Right hindlimb (tissue), 1 donor: ENCODE data around the gene NTN3.

Experiments used
- DNase-seq: peaks from one replicate; pipeline ENCODE4 v3.0.0-alpha.2; 2018

The NTN3 gene

DNA sequence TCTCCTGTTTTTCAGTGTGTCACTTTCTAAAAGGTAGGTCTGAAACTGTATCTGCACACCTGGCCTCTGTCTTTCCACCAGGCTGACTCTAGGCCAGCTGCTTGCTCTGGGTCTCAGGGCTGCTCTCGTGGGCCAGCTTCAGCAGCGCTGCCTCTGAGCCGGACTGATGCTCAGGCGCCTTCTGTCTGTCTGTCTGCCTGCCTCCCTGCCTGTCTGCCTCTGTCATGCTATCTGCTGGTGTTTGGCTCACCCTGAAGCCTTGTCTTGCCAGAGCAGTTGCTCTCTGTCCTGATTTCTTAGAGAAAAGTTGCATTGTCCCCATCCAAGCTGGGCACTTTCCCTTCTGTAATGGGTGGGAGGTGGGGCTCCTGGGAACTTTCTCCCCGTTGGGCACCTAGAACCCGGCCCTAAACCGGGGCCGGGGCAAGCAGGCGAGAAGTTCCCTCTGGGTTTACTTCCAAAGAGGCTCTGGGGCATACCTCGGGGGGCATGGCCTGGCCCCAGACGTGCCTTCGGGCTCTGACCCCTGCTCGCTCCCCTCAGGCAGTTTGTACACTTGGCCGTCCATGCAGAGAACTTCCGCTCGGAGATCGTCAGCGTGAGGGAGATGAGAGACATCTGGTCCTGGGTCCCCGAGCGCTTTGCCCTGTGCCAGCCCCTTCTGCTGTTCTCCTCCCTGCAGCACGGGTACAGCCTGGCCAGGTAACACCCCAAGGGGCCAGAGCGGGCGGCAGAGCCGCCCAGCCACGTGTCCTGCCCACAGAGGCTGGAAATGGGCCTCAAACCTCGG is 26.8 kb downstream of the NTN3 start:
- DNase-seq: no peak

DNA sequence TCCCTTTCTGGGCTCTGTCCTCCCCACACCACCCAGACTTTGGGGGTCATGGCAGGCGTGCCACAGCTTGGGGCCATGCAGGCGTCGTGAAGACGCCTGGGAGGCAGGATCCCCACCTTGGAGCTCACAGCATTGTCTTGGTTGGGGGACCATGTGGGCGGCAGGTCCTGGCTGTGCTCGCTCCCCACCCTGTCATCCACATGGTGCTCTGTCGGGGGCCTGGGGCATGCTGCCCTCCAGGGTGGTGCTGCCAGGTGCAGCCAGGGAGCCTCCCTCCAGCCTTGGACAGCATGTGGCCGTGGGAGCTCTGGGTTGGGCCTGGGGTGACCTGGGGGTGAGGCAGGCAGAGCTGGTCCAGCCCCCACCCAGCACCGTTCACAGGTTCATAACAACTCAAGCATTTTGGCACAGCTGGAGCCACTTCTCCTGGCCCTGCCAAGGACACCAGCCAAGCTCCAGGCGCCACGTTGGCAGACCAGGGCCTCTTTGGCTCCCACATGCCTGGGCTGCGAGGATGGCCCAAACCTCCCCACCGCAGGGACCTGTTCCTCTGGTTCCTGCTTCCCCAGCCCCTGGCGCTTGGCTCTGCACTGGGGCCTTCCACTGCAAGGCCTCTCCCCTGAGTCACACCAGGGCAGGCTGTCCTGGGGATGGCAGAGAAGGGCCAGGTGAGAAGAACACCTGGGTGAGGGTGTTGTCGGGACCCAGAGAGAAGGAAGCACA is 27.6 kb downstream of the NTN3 start:
- DNase-seq: no peak

GRCh38 chr16:2499454-2499853 is 28.4 kb downstream of the NTN3 start:
- DNase-seq: no peak

DNA sequence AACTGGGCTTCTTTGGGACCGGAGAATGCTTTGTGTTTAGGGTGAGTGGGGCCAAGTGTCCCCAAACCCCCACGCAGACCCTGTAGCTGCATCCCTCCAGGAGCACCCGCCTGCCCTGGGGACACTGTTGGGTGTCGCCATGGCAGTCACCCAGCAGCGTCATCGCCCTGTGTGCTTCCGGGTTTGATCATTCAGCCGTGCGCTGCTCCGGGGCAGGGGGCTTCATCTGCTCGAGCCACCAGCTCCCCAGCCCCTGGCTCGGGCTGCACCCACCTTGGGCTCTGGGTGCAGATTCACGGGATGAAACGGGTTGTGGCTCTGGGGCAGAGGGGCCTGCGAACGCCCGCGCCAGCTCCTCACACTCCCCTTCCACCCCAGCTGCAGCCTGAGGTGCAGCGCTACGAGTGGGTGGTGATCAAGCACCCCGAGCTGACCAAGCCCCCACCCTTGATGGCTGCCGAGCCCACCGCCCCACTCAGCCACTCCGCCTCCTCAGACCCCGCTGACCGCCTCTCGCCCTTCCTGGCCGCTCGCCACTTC is 28.9 kb downstream of the NTN3 start:
- no peak for DNase-seq

DNA sequence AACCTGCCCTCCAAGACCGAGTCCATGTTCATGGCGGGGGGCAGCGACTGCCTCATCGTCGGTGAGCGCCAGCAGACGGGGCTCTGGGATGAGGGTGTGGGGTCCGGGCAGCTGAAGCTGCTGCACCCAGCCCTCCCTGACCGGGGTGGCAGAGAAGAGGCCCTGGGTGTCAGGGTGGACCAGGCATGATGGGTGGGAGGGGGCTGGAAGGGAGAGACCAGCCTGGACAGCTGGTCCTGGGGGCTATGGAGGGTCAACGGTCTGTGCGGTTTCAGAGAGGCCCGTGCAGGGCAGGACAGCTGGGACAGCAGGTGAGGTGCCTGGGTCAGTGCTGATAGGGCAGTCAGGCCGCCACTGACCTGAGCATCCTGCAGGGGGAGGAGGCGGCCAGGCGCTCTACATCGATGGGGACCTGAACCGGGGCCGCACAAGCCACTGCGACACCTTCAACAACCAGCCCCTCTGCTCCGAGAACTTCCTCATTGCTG is 29.4 kb downstream of the NTN3 start:
- DNase-seq: no peak

DNA sequence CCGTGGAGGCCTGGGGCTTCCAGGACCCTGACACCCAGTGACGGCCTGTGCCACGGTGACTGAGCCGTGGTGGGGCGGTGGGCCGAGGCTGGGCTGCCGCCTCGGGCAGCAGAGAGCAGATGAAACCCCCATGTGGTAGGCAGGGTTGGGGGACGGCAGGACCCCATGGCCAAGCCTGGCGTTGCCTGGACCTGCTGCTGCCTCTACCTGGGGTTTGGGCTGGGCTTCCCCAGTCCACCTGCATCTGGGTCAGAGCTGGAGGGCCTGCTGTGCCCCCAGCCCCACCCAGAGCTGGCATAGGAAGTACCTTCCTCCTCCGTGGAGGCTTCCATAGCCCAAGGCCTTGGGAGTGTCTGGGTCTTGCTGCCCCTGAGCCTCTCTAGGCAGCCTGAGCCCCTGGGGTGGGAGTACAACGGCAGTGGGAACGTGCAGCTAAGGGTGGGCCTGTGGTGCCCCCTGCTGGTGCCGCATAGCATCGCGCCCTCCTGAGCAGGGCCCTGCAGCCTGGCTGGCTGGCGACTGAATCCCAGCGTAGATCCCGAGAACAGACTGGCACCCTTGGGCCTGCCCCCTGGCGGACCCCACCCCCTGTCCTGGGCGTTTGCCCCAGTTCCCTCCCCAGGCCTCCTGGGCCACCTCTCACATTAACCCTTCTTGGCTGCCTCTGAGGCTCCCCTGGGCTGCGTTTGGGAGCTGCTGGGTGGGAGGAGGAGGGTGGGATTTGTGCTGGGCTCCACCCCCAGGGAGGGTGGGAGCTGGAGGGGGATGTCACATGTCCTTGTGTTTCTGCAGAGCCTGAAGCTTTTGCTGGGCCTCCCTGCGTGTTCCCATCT is 30.0 kb downstream of the NTN3 start:
- peak; percentile 92 for DNase-seq

- DNase-seq: peak; percentile 24
These were observed 31.1 kb downstream of the NTN3 start for GRCh38 chr16:2501946-2502895.

- peak; percentile 7 for DNase-seq
These were observed 34.6 kb downstream of the NTN3 start for GRCh38 chr16:2505695-2506094.

GRCh38 chr16:2507052-2507659 is 36.1 kb downstream of the NTN3 start:
- peak; percentile 22 for DNase-seq

DNA sequence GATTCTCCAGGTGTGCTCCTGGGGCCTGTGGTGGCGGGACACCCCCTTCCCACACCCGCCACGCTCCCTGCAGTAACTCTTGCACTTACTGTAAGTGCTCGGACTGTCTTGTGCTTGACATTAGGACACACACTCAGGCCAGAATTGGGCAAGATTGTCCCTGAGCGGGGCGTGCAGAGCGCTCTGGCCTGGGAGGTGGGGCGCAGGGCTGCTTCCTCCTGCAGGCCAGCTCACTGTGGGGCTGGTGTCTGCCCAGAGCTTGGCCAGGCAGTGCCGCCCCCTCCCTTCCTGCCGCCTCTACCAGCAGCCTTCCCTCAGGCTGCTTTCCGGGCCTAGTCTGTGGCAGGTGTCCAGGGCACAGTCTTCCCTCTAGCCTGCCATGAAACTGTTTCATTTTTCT is 36.6 kb downstream of the NTN3 start:
- DNase-seq: peak; percentile 23

GRCh38 chr16:2508722-2509400 is 37.8 kb downstream of the NTN3 start:
- DNase-seq: peak; percentile 11

DNA sequence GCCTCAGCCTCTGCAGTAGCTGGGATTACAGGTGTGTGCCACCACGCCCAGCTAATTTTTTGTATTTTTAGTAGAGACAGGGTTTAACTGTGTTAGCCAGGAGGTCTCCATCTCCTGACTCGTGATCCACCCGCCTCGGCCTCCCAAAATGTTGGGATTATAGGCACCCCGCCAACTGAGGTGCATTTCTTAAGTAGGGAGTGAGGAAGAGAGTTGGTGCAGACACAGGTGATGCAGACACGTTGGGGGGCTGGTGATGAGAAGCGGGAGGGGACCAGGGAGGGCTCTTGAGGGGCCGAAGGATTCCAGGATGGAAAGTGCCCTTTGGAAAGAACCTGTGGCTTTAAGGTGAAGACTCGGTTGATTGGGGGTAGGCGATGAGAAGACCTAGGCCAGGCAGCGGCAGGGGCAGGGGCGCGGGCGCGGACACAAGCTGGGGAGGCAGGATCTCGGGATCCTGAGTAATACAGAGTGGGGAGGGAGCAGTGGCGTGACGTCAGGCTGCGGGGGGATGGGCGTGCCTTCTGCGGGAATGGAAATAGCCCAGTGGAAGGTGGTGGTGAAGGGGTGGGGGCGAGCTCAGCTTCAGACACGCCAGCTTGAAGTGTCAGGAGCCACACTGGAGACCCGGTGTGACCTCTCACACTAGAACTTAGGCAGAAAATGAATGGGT is 40.2 kb downstream of the NTN3 start:
- DNase-seq: peak; percentile 62

GRCh38 chr16:2511996-2512734 is 41.1 kb downstream of the NTN3 start:
- peak; percentile 25 for DNase-seq

DNA sequence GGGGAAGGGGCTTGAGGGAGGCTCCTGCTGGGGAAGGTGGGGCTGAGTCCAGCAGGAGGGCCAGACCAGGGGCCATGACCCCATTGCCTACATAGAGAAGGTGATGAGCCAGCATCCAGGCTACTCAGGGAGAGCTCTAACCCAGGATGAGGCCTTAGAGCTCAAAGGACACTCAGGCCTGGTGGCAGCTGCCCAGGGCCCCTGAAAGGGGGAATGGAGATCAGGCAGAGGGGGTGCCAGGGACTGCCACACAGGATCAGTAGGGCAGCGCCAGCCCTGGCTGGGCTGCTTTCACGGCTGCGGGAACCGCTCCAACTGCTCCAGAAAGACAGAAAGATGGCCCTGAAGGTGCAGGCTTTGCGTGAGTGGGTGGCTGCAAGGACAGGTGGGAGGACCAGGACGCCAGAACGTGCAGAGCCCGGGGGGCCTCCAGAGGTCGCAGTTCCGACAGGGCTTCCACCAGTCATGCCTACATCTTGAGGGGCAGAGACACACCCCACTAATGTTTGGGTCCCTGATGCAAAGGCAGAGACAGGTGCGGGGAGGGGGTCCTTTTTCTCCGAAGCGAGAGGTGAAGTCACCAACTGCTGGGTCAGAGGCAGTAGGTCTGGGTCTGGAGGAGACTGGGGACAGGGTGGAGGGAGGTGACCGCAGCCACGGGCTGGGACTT is 41.8 kb downstream of the NTN3 start:
- peak; percentile 44 for DNase-seq

GRCh38 chr16:2513405-2514332 is 42.6 kb downstream of the NTN3 start, which contains the start of gene ATP6V0C:
Gene ATP6V0C, plus strand, starts transcription at chr16:2513952. Its CDS starts 152 bp downstream, at chr16:2514104.
- peak; percentile 93 for DNase-seq

DNA sequence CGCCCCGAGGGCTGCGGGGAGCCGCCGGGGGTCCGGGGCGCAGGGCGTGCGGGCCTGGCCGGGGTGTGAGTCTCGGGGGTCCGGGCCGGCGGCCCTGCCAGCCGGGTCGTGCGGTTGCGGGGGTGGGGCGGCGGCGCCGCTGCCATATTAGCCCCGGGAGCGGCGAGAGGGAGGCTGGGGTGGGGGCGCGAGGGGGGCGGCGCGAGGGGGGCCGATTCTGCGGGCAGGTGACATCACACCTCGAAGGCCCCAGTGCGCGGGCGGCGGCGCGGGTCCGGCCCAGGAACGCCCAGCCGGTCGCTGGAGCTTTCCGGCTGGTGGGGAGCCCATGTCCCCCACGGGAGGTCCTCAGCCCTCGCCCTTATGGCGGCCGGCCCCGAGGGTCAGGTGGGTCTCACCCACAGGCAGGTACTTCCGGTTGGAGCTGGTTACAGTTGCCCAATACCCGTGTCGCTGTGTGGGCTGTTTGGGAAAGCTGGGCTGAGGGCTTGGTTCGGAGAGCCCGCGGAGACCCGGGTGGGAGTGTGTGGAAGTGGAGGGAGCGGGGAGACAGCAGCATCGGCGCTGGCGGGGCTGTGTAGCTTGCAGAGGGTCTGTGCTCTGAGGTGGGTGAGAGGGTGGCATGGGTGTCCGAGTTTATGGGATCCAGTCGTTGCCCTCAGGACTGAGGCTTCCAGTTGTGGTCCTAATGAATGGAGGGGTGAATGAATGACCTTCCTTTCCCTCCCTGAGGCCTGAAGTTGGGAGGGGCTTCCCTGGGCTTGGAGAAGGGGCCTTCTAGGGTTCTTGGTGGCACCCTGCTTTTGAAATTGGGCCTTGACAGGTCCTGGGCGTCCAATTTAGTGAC is 43.5 kb downstream of the NTN3 start:
- DNase-seq: peak; percentile 49
